ENCODE measurements around the gene DOCK2.
A peak's percentile ranks its signal among the peaks of the same experiment; 100 is the strongest.

Gene DOCK2

GRCh38 chr5:169904508-169904907, 267.4 kb downstream of the DOCK2 start:
- TF ChIP-seq CTCF (conservative IDR thresholded peaks at IDR 0.05) (no peak), ZFX (IDR thresholded peaks at IDR 0.05) (no peak)
- no peak overlapping the region for H3K27ac ChIP-seq

GRCh38 chr5:169905017-169905416, 267.9 kb downstream of the DOCK2 start:
- TF ChIP-seq ZFX (IDR thresholded peaks at IDR 0.05) = no peak
- no peak for TF ChIP-seq CTCF (conservative IDR thresholded peaks at IDR 0.05)
- no peak overlapping the region for H3K27ac ChIP-seq

- H3K27ac ChIP-seq = no peak overlapping the region
- TF ChIP-seq CTCF (conservative IDR thresholded peaks at IDR 0.05) (no peak), ZFX (IDR thresholded peaks at IDR 0.05) (no peak)
Measured at GRCh38 chr5:169906745-169907649, 269.9 kb downstream of the DOCK2 start.

- TF ChIP-seq CTCF (conservative IDR thresholded peaks at IDR 0.05) (no peak), ZFX (IDR thresholded peaks at IDR 0.05) (no peak)
- no peak overlapping the region for H3K27ac ChIP-seq
Measured at GRCh38 chr5:169908864-169909263, 271.8 kb downstream of the DOCK2 start.

GRCh38 chr5:169909945-169910344, 272.9 kb downstream of the DOCK2 start:
- H3K27ac ChIP-seq = no peak overlapping the region
- TF ChIP-seq ZFX (IDR thresholded peaks at IDR 0.05) = no peak
- no peak for TF ChIP-seq CTCF (conservative IDR thresholded peaks at IDR 0.05)

GRCh38 chr5:169910393-169910792, 273.3 kb downstream of the DOCK2 start:
- no peak overlapping the region for H3K27ac ChIP-seq
- TF ChIP-seq ZFX (IDR thresholded peaks at IDR 0.05) (no peak), CTCF (conservative IDR thresholded peaks at IDR 0.05) (no peak)

GRCh38 chr5:169911448-169912212, 274.6 kb downstream of the DOCK2 start:
- TF ChIP-seq ZFX (IDR thresholded peaks at IDR 0.05) = no peak
- TF ChIP-seq CTCF (conservative IDR thresholded peaks at IDR 0.05) = peak; percentile 31
- H3K27ac ChIP-seq = no peak overlapping the region
